GM15510 (cell line): ENCODE results near the gene SLC15A3.

ENCODE experiments used
- POLR2A ChIP-seq: IDR thresholded peaks from 3 replicates; pipeline ENCODE4 v1.6.1; 2011; ENCODE audit warnings: borderline replicate concordance; ENCODE audit not compliant: insufficient read length; ENCODE audit errors: extremely low read depth

The SLC15A3 gene

GRCh38 chr11:60954421-60954820 lies 2.4 kb upstream of the SLC15A3 start:
- no peak for TF ChIP-seq POLR2A

GRCh38 chr11:60953781-60954180 lies 1.8 kb upstream of the SLC15A3 start:
- no peak for TF ChIP-seq POLR2A

GRCh38 chr11:60952742-60953170 lies 780 bp upstream of the SLC15A3 start:
- TF ChIP-seq POLR2A = peak; percentile 16

GRCh38 chr11:60951606-60951903 lies 421 bp downstream of the SLC15A3 start:
- no peak for TF ChIP-seq POLR2A

- TF ChIP-seq POLR2A = peak; percentile 53
These were observed 907 bp downstream of the SLC15A3 start for GRCh38 chr11:60950933-60951605.

- TF ChIP-seq POLR2A = no peak
These were observed 2.0 kb downstream of the SLC15A3 start for GRCh38 chr11:60950024-60950423.

- no peak for TF ChIP-seq POLR2A
These were observed 3.7 kb downstream of the SLC15A3 start for GRCh38 chr11:60948250-60948649.

- TF ChIP-seq POLR2A = no peak
These were observed 4.3 kb downstream of the SLC15A3 start for GRCh38 chr11:60947700-60948099.

- no peak for TF ChIP-seq POLR2A
These were observed 5.2 kb downstream of the SLC15A3 start for GRCh38 chr11:60946601-60947264.

GRCh38 chr11:60945295-60945667 lies 6.7 kb downstream of the SLC15A3 start:
- no peak for TF ChIP-seq POLR2A

- no peak for TF ChIP-seq POLR2A
These were observed 7.3 kb downstream of the SLC15A3 start for GRCh38 chr11:60944490-60945294.

- no peak for TF ChIP-seq POLR2A
These were observed 8.9 kb downstream of the SLC15A3 start for GRCh38 chr11:60942970-60943565.

GRCh38 chr11:60942219-60942618 lies 9.8 kb downstream of the SLC15A3 start:
- TF ChIP-seq POLR2A = no peak

- TF ChIP-seq POLR2A = no peak
These were observed 10.4 kb downstream of the SLC15A3 start for GRCh38 chr11:60941371-60942119.
